ENCODE results near the gene GLRX3.
A peak's percentile ranks its signal among the peaks of the same experiment; 100 is the strongest.
"Not testable (repeated sequence)": the region's sequence is repeated elsewhere in the genome, so short reads cannot be mapped to it uniquely, and the experiment has no call there.

The GLRX3 gene

DNA sequence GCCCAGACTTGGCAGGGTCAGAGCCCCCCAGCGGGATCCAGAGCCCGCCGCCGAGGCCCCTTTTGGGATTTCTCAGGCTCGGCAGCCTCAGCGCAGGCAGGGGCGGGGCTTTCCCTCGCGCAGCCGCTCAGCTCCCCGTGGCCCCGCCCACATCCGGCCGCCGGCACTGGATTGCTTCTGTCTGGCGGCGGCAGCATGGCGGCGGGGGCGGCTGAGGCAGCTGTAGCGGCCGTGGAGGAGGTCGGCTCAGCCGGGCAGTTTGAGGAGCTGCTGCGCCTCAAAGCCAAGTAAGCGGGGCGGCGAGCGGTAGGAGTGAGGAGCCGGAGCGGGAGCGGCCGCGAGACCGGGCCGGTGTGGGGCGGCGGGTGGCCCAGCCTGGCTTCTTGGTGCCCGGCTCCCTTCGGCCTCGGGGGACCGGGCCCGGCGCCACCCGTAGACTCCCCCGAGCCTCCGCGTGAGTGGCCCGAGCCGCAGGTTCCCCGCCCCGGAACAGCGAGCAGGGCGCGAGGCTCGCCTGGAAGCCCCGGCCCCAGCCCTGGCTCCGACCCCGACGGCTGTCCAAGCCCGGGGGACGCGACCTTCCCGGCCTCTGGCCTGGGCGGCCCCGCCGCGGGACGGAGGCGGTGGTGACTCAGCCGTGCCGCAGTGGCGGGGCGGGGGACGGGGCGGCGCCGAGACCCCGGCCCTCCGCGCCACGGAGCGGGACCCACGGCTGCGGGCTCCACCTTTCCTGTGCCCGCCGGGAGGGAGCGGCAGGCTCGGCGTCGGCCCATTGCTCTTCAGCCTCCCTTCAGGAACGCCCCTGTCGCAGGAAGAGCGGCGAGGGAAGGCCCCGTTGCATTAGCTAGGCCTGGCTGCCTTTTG lies at the start of gene GLRX3:
TSS of gene GLRX3 (plus strand) at position 166 of the 864 bp plus-strand sequence. CDS start at position 196, 30 bp downstream.
- no peak for FAIRE-seq

DNA sequence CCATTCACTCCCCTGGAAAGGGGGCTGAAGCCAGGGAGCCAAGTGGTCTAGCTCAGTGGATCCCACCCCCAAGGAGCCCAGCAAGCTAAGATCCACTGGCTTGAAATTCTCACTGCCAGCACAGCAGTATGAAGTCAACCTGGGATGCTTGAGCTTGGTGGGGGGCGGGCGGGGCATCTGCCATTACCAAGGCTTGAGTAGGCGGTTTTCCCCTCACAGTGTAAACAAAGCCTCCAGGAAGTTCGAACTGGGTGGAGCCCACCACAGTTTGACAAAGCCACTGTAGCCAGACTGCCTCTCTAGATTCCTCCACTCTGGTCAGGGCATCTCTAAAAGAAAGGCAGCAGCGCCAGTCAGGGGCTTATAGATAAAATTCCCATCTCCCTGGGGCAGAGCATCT lies 45.6 kb upstream of the GLRX3 start:
- FAIRE-seq = not testable (repeated sequence)

DNA sequence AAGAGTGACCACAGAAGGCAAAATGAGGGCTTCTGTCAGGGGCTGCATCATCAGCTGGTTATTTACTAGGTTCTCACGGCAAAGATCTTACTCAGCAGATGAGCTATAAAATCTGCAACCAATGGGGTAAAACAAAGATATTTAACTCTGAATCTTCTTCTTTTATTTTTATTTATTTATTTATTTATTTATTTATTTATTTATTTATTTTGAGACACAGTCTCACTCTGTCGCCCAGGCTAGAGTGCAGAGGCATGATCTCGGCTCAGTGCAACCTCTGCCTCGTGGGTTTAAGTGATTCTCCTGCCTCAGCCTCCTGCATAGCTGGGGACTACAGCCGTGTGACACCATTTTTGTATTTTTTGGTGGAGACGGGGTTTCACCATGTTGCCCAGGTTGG lies 36.8 kb upstream of the GLRX3 start:
- FAIRE-seq = no peak

DNA sequence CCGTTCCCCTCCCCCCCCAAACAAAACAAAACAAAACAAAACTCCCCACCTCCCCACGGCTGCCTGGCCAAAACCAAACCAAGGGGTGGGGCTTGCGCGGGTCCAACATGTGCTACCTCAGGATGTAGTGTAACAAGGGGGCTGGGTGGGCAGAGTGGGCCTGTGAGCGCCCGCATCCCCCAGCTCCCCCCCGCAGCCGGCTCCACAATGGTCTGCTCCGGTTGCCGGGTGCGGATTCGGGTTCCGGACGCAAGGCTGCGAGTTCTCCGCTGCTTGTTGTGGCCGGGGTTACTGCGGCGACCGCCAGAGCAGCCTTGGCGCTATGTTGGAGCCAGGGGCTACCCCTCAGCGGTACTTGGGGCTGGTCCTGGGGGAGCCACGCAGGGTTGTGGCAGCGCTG lies 30.5 kb upstream of the GLRX3 start:
- no peak for FAIRE-seq

DNA sequence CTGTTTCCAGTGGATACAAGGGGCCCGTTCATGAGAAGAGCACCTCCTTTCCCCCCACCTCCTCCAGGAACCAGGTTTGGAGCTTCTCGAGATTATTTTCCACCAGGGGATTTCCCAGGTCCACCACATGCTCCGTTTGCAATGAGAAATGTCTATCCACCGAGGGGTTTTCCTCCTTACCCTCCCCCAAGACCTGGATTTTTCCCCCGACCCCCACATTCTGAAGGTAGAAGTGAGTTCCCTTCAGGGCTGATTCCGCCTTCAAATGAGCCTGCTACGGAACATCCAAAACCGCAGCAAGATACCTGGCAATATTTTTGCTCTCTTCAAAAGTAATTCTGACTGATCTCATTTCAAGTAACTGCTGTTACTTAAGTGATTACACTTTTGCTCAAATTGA lies 28.0 kb upstream of the GLRX3 start:
- FAIRE-seq = not testable (repeated sequence)

DNA sequence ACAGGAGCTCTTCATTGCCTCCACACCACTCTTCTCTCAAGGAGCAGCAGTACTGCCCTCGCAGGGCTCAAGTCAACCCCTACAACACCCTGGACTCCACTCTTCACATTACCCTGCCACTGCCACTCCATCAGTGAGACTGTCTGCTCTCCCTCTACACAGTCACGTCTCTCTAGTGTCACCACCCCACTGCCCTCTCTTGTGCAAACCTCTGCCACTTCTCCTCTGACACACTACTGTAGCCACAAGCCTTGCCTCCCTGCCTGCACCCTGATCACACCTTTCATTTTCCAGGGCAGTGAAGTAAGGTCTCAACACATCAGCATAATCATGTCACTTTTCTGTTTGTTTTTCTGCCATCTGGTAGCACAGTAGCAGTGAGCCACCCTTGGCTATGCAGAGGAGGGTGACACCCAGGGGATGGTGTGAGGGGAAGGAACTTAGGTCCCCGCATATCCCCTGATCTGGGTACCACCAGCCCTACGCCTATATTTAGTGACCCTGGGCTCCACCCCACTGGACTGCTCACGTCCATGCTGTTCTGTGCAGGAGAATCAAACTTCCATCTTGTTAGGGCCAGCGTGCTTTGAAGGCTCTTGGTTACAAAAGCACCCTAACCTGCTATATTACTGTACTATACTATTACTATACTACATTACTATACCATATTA lies 27.1 kb upstream of the GLRX3 start:
- FAIRE-seq = no peak

DNA sequence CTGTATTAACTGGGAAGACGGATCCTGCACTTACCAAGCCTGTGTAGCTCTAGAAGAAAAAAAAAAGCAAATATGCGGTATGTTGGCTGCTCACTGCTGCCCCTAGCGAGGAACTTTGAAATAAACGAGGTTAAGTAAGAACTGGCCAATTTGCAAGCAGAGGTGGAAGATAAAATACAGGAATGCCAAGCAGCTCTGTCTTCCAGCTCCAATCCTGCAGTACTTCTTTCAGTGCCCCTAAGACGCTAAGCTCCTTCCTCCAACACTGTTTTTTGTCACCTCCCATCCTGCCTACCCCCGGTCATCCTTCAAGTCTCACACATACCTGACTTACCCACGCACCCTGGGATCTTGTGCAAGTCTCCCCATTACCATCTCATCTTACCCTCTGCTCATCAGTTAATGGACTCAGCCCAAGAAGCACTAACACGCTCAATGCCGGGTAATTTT lies 26.4 kb upstream of the GLRX3 start:
- peak; percentile 89 for FAIRE-seq

DNA sequence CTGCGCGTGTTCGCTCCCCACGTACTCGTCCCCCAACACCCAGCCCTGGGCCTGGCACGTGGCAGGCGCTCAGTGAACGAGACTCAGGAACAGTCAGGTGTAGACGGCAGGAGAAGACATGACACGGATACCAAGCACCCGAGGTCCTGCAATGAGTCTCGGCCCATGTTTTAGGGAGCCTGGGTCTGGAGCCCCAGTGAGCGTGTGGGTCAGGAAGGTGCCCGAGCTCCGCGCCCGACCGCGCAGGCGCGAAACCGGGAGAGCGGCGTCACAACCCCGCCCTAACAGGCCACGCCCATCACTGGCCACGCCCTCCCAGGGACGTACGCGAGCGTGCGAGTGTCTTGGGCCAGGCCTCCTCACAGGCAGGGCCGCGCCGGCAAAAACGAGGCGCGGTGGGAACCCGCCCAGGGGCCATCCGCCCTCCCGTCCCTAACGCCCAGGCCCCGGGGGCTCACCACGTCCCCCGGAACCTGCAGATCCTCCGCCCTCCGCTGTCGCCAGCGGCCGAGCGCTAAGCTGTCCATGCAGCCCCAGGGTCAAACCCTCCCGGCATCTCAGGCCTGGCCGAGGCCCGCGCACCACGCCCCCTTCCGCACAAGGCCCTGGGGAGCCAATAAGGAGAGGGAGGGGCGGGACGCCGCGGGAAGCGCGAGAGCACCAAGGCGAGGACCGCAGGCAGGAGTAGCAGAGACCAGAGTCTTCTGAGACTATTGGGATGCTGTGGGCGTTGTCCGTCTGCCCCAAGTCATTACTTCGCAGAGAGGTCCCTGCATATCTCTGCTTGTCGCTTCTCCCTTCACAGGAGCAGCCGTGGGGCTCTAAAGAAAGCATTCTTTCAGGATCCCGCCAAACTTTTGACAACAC lies 25.7 kb upstream of the GLRX3 start, which contains the start of gene C10orf143:
TSS of gene C10orf143 (minus strand) at position 585 of the 867 bp plus-strand sequence. CDS start at position 527, 58 bp downstream.
- peak; percentile 49 for FAIRE-seq

DNA sequence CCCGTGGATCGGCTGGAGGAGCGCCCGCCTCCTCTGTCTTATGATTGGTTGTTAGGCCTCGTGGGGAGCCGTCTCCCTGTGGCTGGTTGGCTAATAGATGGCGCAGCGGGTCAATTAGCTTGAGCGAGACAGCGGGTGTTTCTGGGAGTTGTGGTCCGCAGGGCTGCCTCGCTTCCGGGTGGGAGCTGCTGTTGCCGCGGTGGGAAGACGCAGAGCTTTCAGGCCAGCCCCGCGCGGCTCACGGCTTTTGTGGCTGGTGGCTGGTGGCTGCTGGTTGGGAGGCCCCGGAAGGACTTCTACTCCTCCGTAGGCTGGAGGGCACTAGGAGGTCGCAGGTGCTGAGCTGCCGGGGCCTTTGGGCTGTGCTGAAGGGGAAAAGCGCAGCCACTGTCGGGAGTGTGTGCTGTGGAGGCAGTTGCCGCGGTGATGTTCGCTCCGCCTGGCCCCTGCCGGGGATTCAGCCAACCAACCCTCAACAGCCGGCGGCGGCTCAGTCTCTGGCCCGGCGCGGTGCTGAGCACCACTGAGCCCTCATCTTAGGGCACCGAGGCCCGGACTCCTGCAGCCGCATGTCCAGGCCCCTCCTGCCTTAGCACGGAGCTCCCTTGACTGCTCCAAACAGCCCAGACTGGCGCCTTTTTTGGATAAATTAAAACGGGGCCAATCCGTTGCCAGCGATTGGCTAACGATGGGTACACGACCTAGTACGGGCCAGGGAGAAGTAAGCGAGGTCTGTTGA lies 24.9 kb upstream of the GLRX3 start:
- peak; percentile 86 for FAIRE-seq

DNA sequence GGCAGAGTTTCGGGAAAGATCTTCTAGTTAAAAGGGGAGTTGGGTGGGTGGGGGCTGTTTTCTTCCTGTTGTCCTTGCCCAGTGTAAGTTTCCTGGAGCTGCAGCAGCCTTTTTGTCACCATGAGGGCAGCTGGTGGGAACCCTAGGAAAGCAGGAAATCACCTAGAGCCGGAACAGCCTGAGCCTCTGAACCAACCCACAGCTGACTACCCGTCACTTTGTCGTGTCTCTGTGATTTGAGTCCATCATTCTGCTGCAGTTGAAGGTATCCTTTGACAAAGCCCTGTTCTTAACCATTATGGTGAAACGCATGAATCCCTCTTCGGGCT lies 24.4 kb upstream of the GLRX3 start:
- FAIRE-seq = no peak

DNA sequence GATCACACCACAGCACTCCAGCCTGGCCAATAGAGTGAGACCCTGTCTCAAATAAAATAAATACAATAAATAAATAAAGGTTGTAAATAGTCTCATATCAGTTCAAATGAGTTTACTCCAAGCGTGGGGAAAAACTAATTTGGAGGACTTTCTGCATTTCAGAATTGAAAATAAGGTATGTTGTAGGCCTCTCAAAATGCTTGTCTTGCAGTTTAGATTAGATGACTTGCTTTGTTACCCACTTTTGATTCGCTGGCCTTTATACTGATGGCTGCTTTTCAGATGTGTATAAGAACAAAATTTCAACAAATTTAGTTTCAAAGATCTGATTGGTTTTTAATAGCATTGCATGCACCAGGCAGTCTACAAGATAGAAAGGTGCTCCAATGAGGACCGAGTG lies 23.4 kb upstream of the GLRX3 start:
- no peak for FAIRE-seq

DNA sequence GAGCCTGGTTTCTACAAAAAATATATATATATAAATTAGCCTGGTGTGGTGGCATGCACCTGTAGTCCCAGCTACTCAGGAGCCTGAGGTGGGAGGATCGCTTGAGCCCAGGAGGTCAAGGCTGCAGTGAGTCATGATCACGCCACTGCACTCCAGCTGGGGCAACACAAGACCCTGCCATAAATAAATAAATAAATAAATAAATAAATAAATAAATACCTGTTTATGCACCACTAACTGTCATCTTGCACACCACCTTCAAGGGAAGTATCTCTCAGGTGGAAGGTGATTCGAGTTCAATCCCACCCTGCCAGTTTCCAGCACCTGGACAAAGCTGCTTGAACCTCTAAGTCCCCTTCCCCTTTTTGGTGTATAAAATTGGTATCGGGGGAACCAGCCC lies 19.2 kb upstream of the GLRX3 start:
- FAIRE-seq = not testable (repeated sequence)

DNA sequence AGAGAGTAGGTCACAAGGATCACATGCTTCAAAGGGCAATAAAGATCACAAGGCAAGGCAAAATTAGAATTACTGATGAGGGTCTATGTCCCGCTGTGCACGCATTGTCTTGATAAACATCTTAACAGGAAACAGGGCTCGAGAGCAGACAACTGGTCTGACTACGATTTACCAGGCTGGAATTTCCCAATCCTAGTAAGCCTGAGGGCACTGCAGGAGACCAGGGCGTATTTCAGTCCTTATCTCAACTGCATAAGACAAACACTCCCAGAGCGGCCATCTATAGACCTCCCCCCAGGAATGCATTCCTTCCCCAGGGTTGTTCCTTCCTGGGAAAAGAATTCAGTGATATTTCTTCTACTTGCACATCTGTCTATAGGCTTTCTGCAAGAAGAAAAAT lies 18.7 kb upstream of the GLRX3 start:
- not testable (repeated sequence) for FAIRE-seq

DNA sequence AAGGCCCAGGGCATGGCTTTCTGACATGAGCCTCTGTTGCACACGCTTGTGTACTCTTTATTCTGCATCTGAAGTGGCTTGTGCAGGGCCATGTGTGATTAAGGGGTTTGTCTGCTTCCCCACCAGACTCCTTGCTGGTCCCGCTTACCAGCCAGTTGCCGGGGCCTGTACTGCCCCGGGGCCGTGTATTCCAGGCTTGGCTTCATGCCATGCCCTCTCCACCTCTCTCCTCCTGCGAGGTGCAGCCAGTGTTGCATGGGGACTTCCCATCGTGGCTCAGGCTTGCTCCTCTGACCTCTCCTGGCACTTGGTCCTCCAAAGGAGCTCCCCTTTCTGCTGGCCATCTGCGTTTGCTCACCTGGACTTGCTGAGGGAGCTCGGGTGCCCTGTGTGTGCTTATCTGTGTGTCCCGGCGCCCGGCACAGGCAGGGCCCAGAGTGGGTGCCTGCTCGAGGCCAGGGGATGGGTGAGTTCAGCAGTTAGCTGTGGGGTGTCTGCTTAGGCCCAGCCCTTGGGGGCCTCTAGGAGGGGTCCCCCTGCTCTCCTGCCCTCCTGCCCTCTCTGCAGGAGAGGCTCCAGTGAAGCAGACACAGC lies 14.6 kb upstream of the GLRX3 start:
- FAIRE-seq = no peak

DNA sequence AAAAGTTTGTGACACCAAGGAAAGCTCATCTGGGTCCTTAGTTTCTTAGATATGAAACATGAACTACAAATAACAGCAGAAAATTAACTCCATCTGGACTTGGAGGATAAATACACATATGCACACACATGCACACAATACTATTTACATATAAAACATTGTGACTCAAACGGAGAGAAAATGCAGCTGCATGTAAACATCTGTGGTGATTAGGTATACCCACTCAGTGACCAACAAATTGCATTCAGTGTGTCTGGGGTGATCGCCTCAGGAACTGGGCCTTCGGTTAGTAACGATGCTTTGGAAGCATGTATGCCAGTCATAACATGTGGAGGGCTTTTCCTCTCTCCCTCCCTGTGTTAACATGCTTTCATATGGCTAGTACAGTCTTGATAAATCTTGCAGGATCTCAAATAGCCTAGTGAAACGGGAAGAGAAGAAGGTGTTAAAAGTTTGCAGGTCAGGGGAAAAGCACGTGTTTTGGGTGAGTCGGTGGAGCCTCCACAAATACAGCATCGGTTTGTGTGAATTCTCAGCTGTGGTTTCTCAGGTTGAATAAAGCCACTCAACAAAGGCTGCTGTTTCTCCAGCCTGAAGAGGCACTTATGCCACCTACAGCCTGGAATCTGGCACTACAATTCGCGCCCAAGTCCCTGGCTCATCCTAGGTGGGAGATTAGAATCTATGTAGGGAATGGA lies 8.7 kb upstream of the GLRX3 start:
- FAIRE-seq = peak; percentile 96

DNA sequence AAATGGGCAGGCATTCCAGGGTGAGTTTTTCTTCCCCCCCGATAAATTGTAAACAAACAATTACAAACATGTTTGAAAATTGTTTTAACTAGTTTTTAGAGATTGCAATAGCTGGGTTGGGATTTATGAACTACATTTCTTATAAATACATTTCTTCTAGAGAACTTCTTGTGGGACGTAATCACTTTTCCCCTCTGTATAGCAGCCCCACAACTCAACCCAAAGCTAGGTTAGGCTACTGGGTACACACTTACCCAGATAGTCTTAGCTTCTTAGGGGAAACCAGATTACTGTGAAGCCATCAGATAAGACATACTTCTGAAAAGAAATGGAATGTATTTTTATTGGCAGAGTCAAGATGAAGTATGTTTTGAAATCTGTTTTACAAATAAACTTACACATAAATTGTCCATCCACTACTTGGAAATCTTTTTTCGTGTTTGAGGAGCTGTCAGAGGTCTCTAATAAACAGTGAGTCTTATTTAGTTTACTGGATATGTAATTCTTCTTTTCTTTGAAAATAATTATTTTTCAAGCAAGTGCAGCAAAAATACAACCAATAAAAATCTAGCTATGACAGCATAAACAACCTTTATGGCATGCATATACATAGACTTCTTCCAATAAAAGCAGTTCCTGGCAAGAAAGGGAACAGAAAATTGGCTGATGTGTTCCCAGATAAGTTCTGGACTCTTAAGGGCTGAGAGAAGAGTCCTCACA lies 8.0 kb upstream of the GLRX3 start:
- no peak for FAIRE-seq

DNA sequence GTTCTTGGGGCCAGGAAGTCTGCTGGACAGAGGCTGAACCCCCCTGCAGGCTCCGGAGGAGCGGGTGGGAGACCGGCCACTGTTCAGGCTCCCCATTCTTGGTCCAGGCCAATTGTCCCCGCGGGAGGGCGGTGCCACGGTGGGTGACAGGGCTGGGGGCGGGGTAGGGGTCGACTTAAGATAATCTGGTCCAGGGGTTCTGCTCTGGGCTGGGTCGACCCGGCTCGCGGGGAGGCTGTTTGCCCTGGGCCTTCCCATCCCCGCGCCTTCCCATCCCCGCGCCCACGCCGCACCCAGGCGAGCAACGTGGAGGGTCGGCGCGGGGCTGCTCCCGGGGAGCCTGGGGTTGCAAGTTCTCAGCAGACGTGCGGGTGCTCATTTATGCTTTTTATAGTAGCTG lies 7.3 kb upstream of the GLRX3 start:
- FAIRE-seq = no peak

DNA sequence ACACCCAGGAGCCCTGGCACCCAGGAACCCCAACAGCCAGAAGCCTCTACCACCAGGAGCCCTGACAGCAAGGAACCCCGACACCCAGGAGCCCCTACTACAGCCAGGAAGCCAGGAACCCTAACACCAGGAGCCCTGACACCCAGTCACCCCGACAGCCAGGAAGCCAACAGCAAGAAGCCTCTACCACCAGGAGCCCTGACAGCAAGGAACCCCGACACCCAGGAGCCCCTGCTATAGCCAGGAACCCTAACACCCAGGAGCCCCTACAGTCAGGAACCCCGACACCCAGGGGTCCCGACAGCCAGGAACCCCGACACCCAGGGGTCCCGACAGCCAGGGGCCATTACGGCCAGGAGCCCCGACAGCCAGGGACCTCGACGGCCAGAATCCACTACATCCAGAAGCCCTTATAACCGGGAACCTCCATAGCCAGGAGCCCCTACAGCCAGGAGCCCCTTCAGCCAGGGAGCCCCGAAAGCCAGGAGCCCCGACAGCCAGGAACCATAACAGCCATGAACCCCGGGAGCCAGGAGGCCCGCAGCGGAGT lies 440 bp upstream of the GLRX3 start:
- FAIRE-seq = no peak

DNA sequence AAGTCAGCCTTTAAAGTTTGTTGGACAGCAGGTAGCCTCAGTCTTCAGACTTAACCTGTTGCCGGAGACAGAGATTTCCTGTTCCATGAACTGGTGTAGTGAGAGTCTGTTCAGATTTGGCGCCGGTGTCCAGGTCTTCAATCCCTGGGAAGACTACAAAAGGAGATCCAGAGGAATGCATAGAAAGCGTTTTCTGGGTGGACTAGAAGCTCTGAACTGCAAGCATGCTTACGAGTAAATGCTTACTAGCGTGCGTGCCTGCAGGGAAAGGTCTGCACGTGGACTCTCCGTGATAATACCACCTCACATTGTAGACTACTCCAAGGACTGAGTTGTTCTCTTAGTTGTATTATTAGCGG lies 878 bp downstream of the GLRX3 start:
- FAIRE-seq = no peak

DNA sequence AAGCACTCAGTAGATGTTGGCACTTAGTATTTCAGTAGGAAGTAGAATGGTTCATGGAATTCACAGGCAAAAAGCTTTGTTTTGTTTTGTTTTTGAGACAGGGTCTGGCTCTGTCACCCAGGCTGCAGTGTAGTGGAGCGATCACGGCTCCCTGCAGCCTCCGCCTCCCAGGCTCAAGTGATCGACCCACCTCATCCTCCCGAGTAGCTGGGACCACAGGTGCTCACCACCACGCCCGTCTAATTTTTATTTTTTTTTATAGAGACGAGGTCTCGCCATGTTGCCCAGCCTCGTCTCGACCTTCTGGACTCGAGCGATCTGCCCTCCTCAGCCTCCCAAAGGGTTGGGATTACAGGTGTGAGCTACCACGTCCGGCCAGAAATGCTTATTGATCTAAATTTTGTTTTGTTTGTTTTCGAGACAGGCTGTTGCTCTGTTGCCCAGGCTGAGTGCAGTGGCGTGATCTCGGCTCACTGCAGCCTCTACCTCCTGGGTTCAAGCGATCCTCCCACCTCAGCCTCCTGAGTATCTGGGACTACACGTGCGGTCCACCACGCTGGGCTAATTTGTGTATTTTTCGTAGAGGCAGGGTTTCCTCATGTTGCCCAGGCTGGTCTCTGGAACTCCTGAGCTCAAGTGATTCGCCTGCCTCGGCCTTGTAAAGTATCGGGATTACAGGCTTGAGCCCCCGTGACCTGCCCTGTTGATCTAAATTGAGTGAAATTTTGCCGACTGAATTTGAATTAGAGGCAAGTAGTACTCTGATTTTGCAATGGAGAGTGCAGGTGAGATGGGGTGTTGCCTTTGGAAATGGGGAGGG lies 1.7 kb downstream of the GLRX3 start:
- FAIRE-seq = no peak

Data from G401.6 (cell line).